OCI-LY1 (cell line): ENCODE data around the gene TLE7.

Source experiments
- CTCF ChIP-seq: fragments of 200-600 bp; sonication (generic), shearing (Covaris generic); IDR thresholded peaks from 2 replicates; pipeline ENCODE4 v1.5.1; 2017; ENCODE audit warnings: mild to moderate bottlenecking, antibody characterized with exemption, low read length, moderate library complexity, mixed read lengths
- EZH2 ChIP-seq: fragments of 200-600 bp; sonication (generic), shearing (Covaris generic); IDR thresholded peaks from 2 replicates; pipeline ENCODE4 v1.8.0; 2017; ENCODE audit warnings: borderline replicate concordance, mixed run types, mild to moderate bottlenecking, antibody characterized with exemption, low read length, moderate library complexity, mixed read lengths

GRCh38 chr16:71421911-71422310 lies 19.9 kb downstream of the TLE7 start:
- TF ChIP-seq CTCF = peak; percentile 60
- no peak for TF ChIP-seq EZH2
